AG04450 (cell line): Measurements from ENCODE around the gene GIPC2. TPM values are rescaled to one million over a fixed set of nuclear protein-coding genes. Genes with fewer than 3 reads are reported as not detected.

Source experiments
- CTCF ChIA-PET: fragments of 300-600, 350-600 bp; formaldehyde crosslinking; extraction: SDS; loops from one replicate; lab custom pipeline; 2022; ENCODE audit warnings: antibody characterized with exemption, inconsistent platforms; lab: Charles Lee
- POLR2A ChIA-PET: fragments of 350-600 bp; formaldehyde crosslinking; extraction: SDS; loops from one replicate; lab custom pipeline; 2021; ENCODE audit warnings: antibody characterized with exemption, inconsistent platforms; lab: Yijun Ruan, JAX
- DNase-seq: peaks from one replicate; pipeline ENCODE4 v3.0.0-alpha.2; 2011; ENCODE audit warnings: low read depth, low spot score
- H3K27ac ChIP-seq: one replicate; pipeline ENCODE4 v1.5.1; 2012; ENCODE audit warnings: low read depth, low read length, control low read depth
- H3K27me3 ChIP-seq: one replicate; pipeline ENCODE4 v1.6.0; 2012; ENCODE audit warnings: low read length; ENCODE audit not compliant: control insufficient read depth, insufficient read depth
- H3K4me3 ChIP-seq: 2 replicates; pipeline ENCODE4 v1.5.1; 2011; ENCODE audit warnings: mild to moderate bottlenecking, low read depth, low read length, control low read depth
- H3K9me3 ChIP-seq: 2 replicates; pipeline ENCODE4 v1.5.1; 2012; ENCODE audit warnings: low read length; ENCODE audit not compliant: control insufficient read depth, insufficient read depth
- CTCF ChIP-seq: IDR thresholded peaks from 2 replicates; pipeline ENCODE4 v1.5.1; 2011; ENCODE audit warnings: low read depth, low read length, control low read depth, inconsistent platforms
- polyA plus RNA-seq: library from polyadenylated mRNA; depleted of rRNA; stranded (reverse); fragments of >200 nt; gene quantifications from 2 replicates; pipeline ENCODE4 v1.2.3, GENCODE V29; 2011

The GIPC2 gene
- polyA plus RNA-seq, 1 experiment = 0.09 TPM

GRCh38 chr1:78168306-78168705 lies 122.5 kb downstream of the GIPC2 start:
- no peak for DNase-seq
- ChIA-PET CTCF (interaction anchor here (0.9 to 1.2 kb wide), 2 partner anchors 23 to 37 kb away, joined by 3 to 4 read pairs; no protein-coding TSS in a partner anchor), POLR2A (no interaction called here)
- Histone ChIP-seq H3K27me3 (no peaks in the 10 kb centered on the region), H3K9me3 (no peaks in the 10 kb centered on the region), H3K27ac (no peak overlapping the region), H3K4me3 (no peak overlapping the region)
- TF ChIP-seq CTCF = no peak

GRCh38 chr1:78170859-78171258 lies 125.1 kb downstream of the GIPC2 start:
- CTCF ChIA-PET = interaction anchor here (0.7 to 1.5 kb wide), 4 partner anchors 26 to 447 kb away, joined by 3 to 4 read pairs (median 4); no protein-coding TSS in a partner anchor
- no peaks in the 10 kb centered on the region for H3K9me3 ChIP-seq
- DNase-seq = no peak
- no peak overlapping the region for H3K27ac ChIP-seq
- TF ChIP-seq CTCF = no peak
- H3K27me3 ChIP-seq = no peaks in the 10 kb centered on the region
- POLR2A ChIA-PET = no interaction called here
- H3K4me3 ChIP-seq = no peak overlapping the region

- ChIA-PET POLR2A (no interaction called here), CTCF (interaction anchor here (0.6 to 1.5 kb wide), 4 partner anchors 27 to 383 kb away, joined by 3 to 4 read pairs (median 3); no protein-coding TSS in a partner anchor)
- DNase-seq = no peak
- no peaks in the 10 kb centered on the region for H3K27me3 ChIP-seq
- H3K27ac ChIP-seq = no peak overlapping the region
- no peak overlapping the region for H3K4me3 ChIP-seq
- no peaks in the 10 kb centered on the region for H3K9me3 ChIP-seq
- TF ChIP-seq CTCF = no peak
These were observed 126.2 kb downstream of the GIPC2 start for GRCh38 chr1:78171736-78172590.

GRCh38 chr1:78176448-78176847 lies 130.7 kb downstream of the GIPC2 start:
- TF ChIP-seq CTCF = no peak
- ChIA-PET POLR2A (no interaction called here), CTCF (interaction anchor here (1.2 to 1.3 kb wide), 2 partner anchors 32 to 441 kb away, joined by 3 read pairs; no protein-coding TSS in a partner anchor)

GRCh38 chr1:78177708-78178270 lies 132.0 kb downstream of the GIPC2 start:
- no peak for DNase-seq
- ChIA-PET CTCF (interaction anchor here (1.9 kb wide), 1 partner anchor 33 kb away, joined by 5 read pairs; no protein-coding TSS in a partner anchor), POLR2A (no interaction called here)

More at GRCh38 chr1:78176448-78176847, 130.7 kb downstream of the GIPC2 start:
- peak; percentile 69 for DNase-seq
- Histone ChIP-seq H3K9me3 (no peaks in the 10 kb centered on the region), H3K27ac (no peak overlapping the region), H3K27me3 (no peaks in the 10 kb centered on the region), H3K4me3 (no peak overlapping the region)

More at GRCh38 chr1:78177708-78178270, 132.0 kb downstream of the GIPC2 start:
- no peak for TF ChIP-seq CTCF
- Histone ChIP-seq H3K4me3 (no peak overlapping the region), H3K27me3 (no peaks in the 10 kb centered on the region), H3K27ac (no peak overlapping the region), H3K9me3 (no peaks in the 10 kb centered on the region)
